GM13976 (cell line): ENCODE data around the gene AUTS2.

Experiments used
- DNase-seq: peaks from one replicate; pipeline ENCODE4 v3.0.0; 2012; ENCODE audit warnings: low spot score
- CTCF ChIP-seq: IDR thresholded peaks from 2 replicates; pipeline ENCODE4 v1.5.1; 2012; ENCODE audit warnings: borderline replicate concordance, mild to moderate bottlenecking; ENCODE audit not compliant: insufficient read depth; ENCODE audit errors: extremely low read depth, missing control alignments, control extremely low read depth
- in situ Hi-C: fragments of 300-500 bp; cut with MboI; formaldehyde crosslinking; loops from one replicate; pipeline ENCODE4 v1.12.0; 2022; ENCODE audit warnings: low sequenced_read_pairs, mixed read lengths, inconsistent platforms; ENCODE audit not compliant: unreplicated experiment

The AUTS2 gene

GRCh38 chr7:70178211-70178610 lies 579.9 kb downstream of the AUTS2 start:
- in situ Hi-C loops: no loop called here
- TF ChIP-seq CTCF: no peak

DNA sequence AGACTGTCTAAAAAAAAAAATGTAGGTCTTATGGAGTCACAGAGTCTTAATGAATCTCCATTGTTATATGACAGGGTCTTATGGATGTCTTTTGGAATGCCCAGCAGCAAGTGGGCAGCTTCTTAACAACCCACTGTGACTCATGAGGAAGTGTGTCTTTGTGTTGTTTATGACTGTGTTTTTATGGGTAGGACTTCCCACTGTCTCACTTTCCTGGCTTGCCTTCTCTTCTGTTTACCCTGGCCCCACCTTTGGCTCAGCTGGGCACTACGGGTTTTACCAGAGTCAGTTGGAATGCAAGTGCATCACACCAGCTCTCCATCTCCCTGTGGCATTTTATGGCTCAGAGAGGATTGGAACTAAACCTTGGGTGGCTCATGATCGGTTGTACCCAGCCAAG lies 580.5 kb downstream of the AUTS2 start:
- in situ Hi-C loops: no loop called here
- DNase-seq: no peak
- TF ChIP-seq CTCF: no peak

More at GRCh38 chr7:70178211-70178610, 579.9 kb downstream of the AUTS2 start:
- no peak for DNase-seq

GRCh38 chr7:70182521-70182920 lies 584.2 kb downstream of the AUTS2 start:
- no peak for TF ChIP-seq CTCF
- in situ Hi-C loops: no loop called here
- DNase-seq: no peak

DNA sequence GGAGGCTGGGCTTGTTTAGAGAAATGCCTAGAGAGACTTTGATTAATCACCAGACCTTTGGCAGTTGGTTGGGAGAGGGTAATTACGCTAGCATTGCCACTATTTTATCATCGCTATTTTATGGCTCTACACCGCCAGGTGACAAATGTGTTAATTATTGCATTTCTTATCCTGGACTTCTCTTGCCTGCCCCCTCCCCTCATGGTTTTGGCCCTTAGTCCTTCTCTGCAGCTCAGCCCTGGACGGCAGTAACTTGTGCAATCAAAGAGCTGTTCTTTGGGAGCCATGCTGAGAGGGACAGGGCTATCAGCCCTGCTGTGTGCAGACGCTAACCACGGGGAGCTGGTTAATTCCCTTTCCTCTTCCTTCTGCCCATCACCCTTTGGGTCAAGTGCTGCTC lies 585.0 kb downstream of the AUTS2 start:
- no peak for DNase-seq
- in situ Hi-C loops: no loop called here

GRCh38 chr7:70188901-70189650 lies 590.8 kb downstream of the AUTS2 start:
- no peak for DNase-seq
- TF ChIP-seq CTCF: no peak
- in situ Hi-C loops: no loop called here

More for the DNA sequence above, 585.0 kb downstream of the AUTS2 start:
- no peak for TF ChIP-seq CTCF

GRCh38 chr7:70189776-70190175 lies 591.5 kb downstream of the AUTS2 start:
- in situ Hi-C loops: no loop called here
- no peak for TF ChIP-seq CTCF
- DNase-seq: no peak
